PC-9 (cell line): ENCODE data around the gene ADIRF. TPM values are rescaled to one million over a fixed set of nuclear protein-coding genes. Genes with fewer than 3 reads are reported as not detected.
A peak's percentile ranks its signal among the peaks of the same experiment; 100 is the strongest.

Experiments used
- BruUV-seq: library from RNA; stranded (reverse); fragments of 400-500 nt; replicated peaks from 2 replicates; lab custom pipeline; 2021; lab: Mats Ljungman, UMichigan
- CTCF ChIA-PET: fragments of 300-600 bp; sonication (Branson Sonifier 250); formaldehyde crosslinking; loops from one replicate; lab custom pipeline; 2022; ENCODE audit warnings: antibody characterized with exemption; lab: Charles Lee
- POLR2A ChIA-PET: fragments of 300-600 bp; sonication (Branson Sonifier 250); formaldehyde crosslinking; loops from one replicate; lab custom pipeline; 2022; ENCODE audit warnings: antibody characterized with exemption; ENCODE audit not compliant: unreplicated experiment; lab: Charles Lee
- DNase-seq, 2 experiments: peaks; one replicate each; pipeline versions ENCODE4 v3.0.0 to v3.0.0-alpha.2; 2015 to 2022; ENCODE audit warnings: mixed read lengths in 1 of 2
- H2AFZ ChIP-seq: fragments of 200-600 bp; sonication (generic); 2 replicates; pipeline ENCODE4 v1.8.1; 2017; ENCODE audit warnings: antibody characterized with exemption
- H3F3A ChIP-seq: fragments of 200-600 bp; sonication (generic); 2 replicates; pipeline ENCODE4 v1.8.1; 2017; ENCODE audit warnings: antibody characterized with exemption, mild to moderate bottlenecking, low read depth; ENCODE audit not compliant: insufficient read depth
- H3K27ac ChIP-seq: fragments of 200-600 bp; sonication (generic); 2 replicates; pipeline ENCODE4 v1.6.1; 2016; ENCODE audit warnings: mixed run types
- H3K27me3 ChIP-seq: fragments of 200-600 bp; sonication (generic); 2 replicates; pipeline ENCODE4 v1.6.1; 2016; ENCODE audit warnings: low read depth, mixed run types; ENCODE audit not compliant: insufficient read depth
- H3K36me3 ChIP-seq: fragments of 200-600 bp; sonication (generic); 2 replicates; pipeline ENCODE4 v1.6.1; 2016; ENCODE audit warnings: low read depth, mixed run types
- H3K4me1 ChIP-seq: fragments of 200-600 bp; sonication (generic); replicated peaks from 2 replicates; pipeline ENCODE4 v1.6.1; 2016; ENCODE audit warnings: mixed run types; ENCODE audit not compliant: insufficient read depth
- H3K4me2 ChIP-seq: fragments of 200-600 bp; sonication (generic); 2 replicates; pipeline ENCODE4 v1.6.1; 2017; ENCODE audit warnings: mixed run types
- H3K4me3 ChIP-seq: fragments of 200-600 bp; sonication (generic); 2 replicates; pipeline ENCODE4 v1.6.1; 2016; ENCODE audit warnings: mixed run types
- H3K79me2 ChIP-seq: fragments of 200-600 bp; sonication (generic); 2 replicates; pipeline ENCODE4 v1.6.1; 2017; ENCODE audit warnings: low read depth, mixed run types
- H3K9me2 ChIP-seq: fragments of 200-600 bp; sonication (generic); 2 replicates; pipeline ENCODE4 v1.8.1; 2017; ENCODE audit warnings: mild to moderate bottlenecking; ENCODE audit not compliant: insufficient read depth
- H3K9me3 ChIP-seq: fragments of 200-600 bp; sonication (generic); 2 replicates; pipeline ENCODE4 v1.8.1; 2016; ENCODE audit warnings: low read depth; ENCODE audit not compliant: insufficient read depth
- H4K20me1 ChIP-seq: fragments of 200-600 bp; sonication (generic); 2 replicates; pipeline ENCODE4 v1.8.1; 2017; ENCODE audit not compliant: insufficient read depth
- EZH2 ChIP-seq: fragments of 200-600 bp; sonication (generic); IDR thresholded peaks from 2 replicates; pipeline ENCODE4 v1.8.0; 2017; ENCODE audit warnings: antibody characterized with exemption, low read depth
- intact Hi-C: fragments of 100-400 bp; cut with micrococcal nuclease; formaldehyde crosslinking; loops from one replicate; pipeline ENCODE4 v1.10.0; 2022; ENCODE audit not compliant: unreplicated experiment
- total RNA-seq: library from RNA; stranded (reverse); gene quantifications from 2 replicates; pipeline ENCODE4 v1.2.3, GENCODE V29; 2021
- TF ChIP-seq, protein P1 (sequence below): fragments of 200-600 bp; sonication (generic); conservative IDR thresholded peaks from 2 replicates; pipeline ENCODE4 v1.6.1; 2017; ENCODE audit warnings: mixed run types, antibody characterized with exemption, mild to moderate bottlenecking, moderate library complexity

Gene ADIRF
- total RNA-seq, 1 experiment from 2014 or later, result 51.0 TPM

DNA sequence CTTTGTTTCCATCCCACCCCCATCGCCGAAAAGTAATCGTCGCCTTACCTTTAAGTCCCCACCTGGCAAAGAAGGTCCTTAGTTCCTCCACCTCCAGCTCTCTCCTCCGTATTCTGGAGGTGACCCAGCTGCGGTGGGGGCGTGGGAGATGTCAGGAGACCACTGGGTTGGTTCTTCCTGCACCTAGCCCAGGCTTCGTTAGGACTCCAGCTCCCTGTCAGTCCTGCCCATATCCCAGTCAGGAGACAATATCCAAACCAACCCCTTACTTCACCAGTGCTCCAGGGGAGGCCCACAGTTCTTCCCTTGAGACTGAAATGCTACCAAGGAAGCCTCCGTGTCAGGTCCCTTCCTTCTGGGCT, 693 bp downstream of the ADIRF start:
- H2AFZ ChIP-seq, result peak overlapping the region; percentile 76; the same call in 1 of the 2 replicates
- H3K36me3 ChIP-seq, result no peaks in the 10 kb centered on the region
- H3K4me2 ChIP-seq, result peak overlapping the region; percentile 95
- H3K4me1 ChIP-seq, result peaks cover 54% of the 10 kb centered on the region
- ChIA-PET POLR2A (interaction anchor here (0.6 to 1.0 kb wide), 2 partner anchors 123 to 878 kb away, joined by 7 to 9 read pairs; no protein-coding TSS in a partner anchor), CTCF (no interaction called here)
- H3K27ac ChIP-seq, result peak overlapping the region; percentile 91
- H3K27me3 ChIP-seq, result no peaks in the 10 kb centered on the region
- H3K9me3 ChIP-seq, result no peaks in the 10 kb centered on the region
- peaks cover 27% of the 10 kb centered on the region for H3K79me2 ChIP-seq
- peak overlapping the region; percentile 81 for H3K4me3 ChIP-seq
- no TSS peak for BruUV-seq
- peaks cover 38% of the 10 kb centered on the region for H3F3A ChIP-seq
- TF ChIP-seq EZH2, result no peak
- TF ChIP-seq, protein P1, sequence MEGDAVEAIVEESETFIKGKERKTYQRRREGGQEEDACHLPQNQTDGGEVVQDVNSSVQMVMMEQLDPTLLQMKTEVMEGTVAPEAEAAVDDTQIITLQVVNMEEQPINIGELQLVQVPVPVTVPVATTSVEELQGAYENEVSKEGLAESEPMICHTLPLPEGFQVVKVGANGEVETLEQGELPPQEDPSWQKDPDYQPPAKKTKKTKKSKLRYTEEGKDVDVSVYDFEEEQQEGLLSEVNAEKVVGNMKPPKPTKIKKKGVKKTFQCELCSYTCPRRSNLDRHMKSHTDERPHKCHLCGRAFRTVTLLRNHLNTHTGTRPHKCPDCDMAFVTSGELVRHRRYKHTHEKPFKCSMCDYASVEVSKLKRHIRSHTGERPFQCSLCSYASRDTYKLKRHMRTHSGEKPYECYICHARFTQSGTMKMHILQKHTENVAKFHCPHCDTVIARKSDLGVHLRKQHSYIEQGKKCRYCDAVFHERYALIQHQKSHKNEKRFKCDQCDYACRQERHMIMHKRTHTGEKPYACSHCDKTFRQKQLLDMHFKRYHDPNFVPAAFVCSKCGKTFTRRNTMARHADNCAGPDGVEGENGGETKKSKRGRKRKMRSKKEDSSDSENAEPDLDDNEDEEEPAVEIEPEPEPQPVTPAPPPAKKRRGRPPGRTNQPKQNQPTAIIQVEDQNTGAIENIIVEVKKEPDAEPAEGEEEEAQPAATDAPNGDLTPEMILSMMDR, result no peak
- intact Hi-C loops, result no loop called here
- DNase-seq, result no peak
- H4K20me1 ChIP-seq, result no peaks in the 10 kb centered on the region
- no peaks in the 10 kb centered on the region for H3K9me2 ChIP-seq

DNA sequence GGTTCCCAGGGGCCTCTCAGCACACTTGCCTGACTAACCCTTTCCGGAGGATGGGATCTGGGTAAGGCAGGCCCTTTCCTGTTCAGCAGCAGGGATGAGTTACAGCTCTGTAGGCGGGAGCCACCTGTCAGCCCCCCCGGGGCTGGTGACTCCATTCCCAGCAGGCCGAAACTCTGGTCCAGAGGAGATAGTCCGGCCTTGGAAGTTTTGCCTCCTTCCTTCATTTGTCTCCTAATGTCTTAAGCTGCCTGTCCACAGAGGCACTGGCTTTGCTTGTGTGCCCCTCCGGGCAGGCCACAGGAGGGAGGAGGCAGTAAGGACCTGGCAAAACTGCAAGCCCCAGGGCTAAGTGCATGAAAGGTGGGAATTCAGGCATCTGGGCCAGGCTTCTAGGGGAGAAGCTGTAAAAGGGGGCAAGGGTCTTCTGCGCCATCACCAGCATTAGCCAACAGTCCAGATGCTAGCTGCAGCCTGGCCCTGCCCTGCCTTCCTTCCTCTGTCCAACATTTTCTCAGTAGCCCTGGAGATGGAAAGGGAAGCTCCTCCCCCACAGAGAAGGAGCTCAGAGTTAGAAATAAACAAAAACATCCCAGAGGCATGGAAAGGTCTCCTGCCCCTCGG, 1.2 kb downstream of the ADIRF start:
- TSS peak; percentile 6 for BruUV-seq
- H3K27ac ChIP-seq, result peak overlapping the region; percentile 91
- H3F3A ChIP-seq, result peaks cover 43% of the 10 kb centered on the region
- peaks cover 59% of the 10 kb centered on the region for H3K4me1 ChIP-seq
- POLR2A ChIA-PET, result interaction anchor here (0.6 to 1.0 kb wide), 9 partner anchors 9 to 321 kb away, joined by 3 to 21 read pairs (median 6); no protein-coding TSS in a partner anchor
- CTCF ChIA-PET, result interaction anchor here (0.6 to 0.7 kb wide), 2 partner anchors 30 kb away, joined by 3 to 18 read pairs; no protein-coding TSS in a partner anchor
- TF ChIP-seq, protein P1, result no peak
- TF ChIP-seq EZH2, result no peak
- no peaks in the 10 kb centered on the region for H4K20me1 ChIP-seq
- H3K9me3 ChIP-seq, result no peaks in the 10 kb centered on the region
- H3K79me2 ChIP-seq, result peaks cover 27% of the 10 kb centered on the region
- intact Hi-C loops, result loop anchor here (2.0 to 5.0 kb wide), 2 partner anchors 53 to 125 kb away; partner anchors contain the start of genes FAM25A, GLUD1 and SHLD2
- no peak for DNase-seq
- H3K4me2 ChIP-seq, result peak overlapping the region; percentile 95
- no peak overlapping the region for H2AFZ ChIP-seq
- no peaks in the 10 kb centered on the region for H3K36me3 ChIP-seq
- H3K9me2 ChIP-seq, result no peaks in the 10 kb centered on the region
- H3K4me3 ChIP-seq, result peak overlapping the region; percentile 81
- no peaks in the 10 kb centered on the region for H3K27me3 ChIP-seq

DNA sequence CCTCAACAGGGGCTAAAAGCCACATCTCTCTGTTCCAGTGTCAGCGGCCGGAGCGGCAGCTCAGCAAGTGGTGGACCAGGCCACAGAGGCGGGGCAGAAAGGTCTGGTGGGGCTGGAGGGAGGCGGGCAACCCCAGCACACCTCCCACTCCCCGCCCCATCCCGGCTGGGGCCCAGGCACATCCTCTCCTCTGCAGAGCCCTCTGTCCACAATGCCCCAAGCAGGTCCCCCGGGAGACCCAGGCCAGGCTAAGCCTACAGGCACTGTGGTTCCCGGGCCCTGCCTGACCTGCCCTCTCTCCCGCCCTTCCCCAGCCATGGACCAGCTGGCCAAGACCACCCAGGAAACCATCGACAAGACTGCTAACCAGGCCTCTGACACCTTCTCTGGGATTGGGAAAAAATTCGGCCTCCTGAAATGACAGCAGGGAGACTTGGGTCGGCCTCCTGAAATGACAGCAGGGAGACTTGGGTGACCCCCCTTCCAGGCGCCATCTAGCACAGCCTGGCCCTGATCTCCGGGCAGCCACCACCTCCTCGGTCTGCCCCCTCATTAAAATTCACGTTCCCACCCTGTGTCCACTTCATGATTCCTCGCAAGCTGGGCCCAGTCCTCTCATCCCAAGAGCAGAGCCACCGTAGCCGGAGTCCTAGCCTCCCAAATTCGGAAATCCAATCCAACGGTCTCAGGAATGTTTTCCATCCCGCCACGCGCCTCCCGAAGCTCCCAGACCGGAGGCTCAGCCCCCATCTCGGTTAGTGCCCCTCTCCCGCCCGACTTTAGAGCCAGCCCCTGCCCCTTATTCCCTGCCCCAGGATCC, 2.1 kb downstream of the ADIRF start:
- Histone ChIP-seq H4K20me1 (no peaks in the 10 kb centered on the region), H3K27ac (peak overlapping the region; percentile 91), H3K27me3 (no peaks in the 10 kb centered on the region), H3K36me3 (no peaks in the 10 kb centered on the region), H3K4me2 (peak overlapping the region; percentile 95), H2AFZ (peak overlapping the region; percentile 67; the same call in 1 of the 2 replicates), H3K4me1 (peaks cover 65% of the 10 kb centered on the region), H3K9me3 (no peaks in the 10 kb centered on the region), H3K9me2 (no peaks in the 10 kb centered on the region), H3K4me3 (peak overlapping the region; percentile 81), H3F3A (peaks cover 48% of the 10 kb centered on the region), H3K79me2 (peaks cover 27% of the 10 kb centered on the region)
- BruUV-seq, result TSS peak; percentile 51
- ChIA-PET CTCF (interaction anchor here (0.7 kb wide), 1 partner anchor 30 kb away, joined by 3 read pairs; no protein-coding TSS in a partner anchor), POLR2A (interaction anchor here (0.6 to 0.8 kb wide), 8 partner anchors 10 to 322 kb away, joined by 3 to 21 read pairs (median 6); no protein-coding TSS in a partner anchor)
- TF ChIP-seq, protein P1, result no peak
- TF ChIP-seq EZH2, result no peak
- intact Hi-C loops, result loop anchor here (2.0 to 5.0 kb wide), 2 partner anchors 52 to 124 kb away; partner anchors contain the start of genes FAM25A, GLUD1 and SHLD2
- peak; percentile 52 to 82 for DNase-seq
